Vagina (tissue), 2 donors: Measurements from ENCODE around the gene STK32A. TPM values are rescaled to one million over a fixed set of nuclear protein-coding genes. Genes with fewer than 3 reads are reported as not detected.

Experiments
- DNase-seq, 2 donors: peaks; one replicate each; pipeline ENCODE4 v3.0.0-alpha.2; 2017; ENCODE audit errors: extremely low spot score in 2 of 2
- H3K27ac ChIP-seq: fragments of 200-600 bp; sonication (generic); one replicate; pipeline ENCODE4 v1.5.1; 2019
- H3K27me3 ChIP-seq: fragments of 200-600 bp; sonication (generic); one replicate; pipeline ENCODE4 v1.5.1; 2019
- H3K36me3 ChIP-seq, 2 donors: fragments of 200-600 bp; sonication (generic); one replicate each; pipeline ENCODE4 v1.5.1; 2017 to 2019
- H3K4me1 ChIP-seq: fragments of 200-600 bp; sonication (generic); one replicate; pipeline ENCODE4 v1.5.1; 2019
- H3K4me3 ChIP-seq, 2 donors: fragments of 200-600 bp; sonication (generic); 1 replicate in 1 of 2; 2 replicates in 1 of 2; pipeline ENCODE4 v1.5.1; 2016 to 2019
- H3K9me3 ChIP-seq: fragments of 200-600 bp; sonication (generic); one replicate; pipeline ENCODE4 v1.5.1; 2019
- CTCF ChIP-seq, 3 experiments: fragments of 450-650 bp in 2 of 3; fragments of 200-600 bp in 1 of 3; sonication (generic) in 1 of 3; IDR thresholded peaks; one replicate each; pipeline ENCODE4 v1.5.1; 2017 to 2019; ENCODE audit warnings: antibody characterized with exemption in 3 of 3, mild to moderate bottlenecking in 2 of 3, moderate library complexity in 2 of 3
- POLR2A ChIP-seq, 2 donors: fragments of 450-650 bp; IDR thresholded peaks; one replicate each; pipeline ENCODE4 v1.6.1; 2017; ENCODE audit warnings: antibody characterized with exemption in 2 of 2, mild to moderate bottlenecking in 2 of 2, moderate library complexity in 2 of 2
- POLR2AphosphoS5 ChIP-seq, 2 donors: sonication (generic); formaldehyde crosslinking; IDR thresholded peaks; one replicate each; pipeline ENCODE4 v1.9.0; 2017; ENCODE audit warnings: antibody characterized with exemption in 2 of 2, mild to moderate bottlenecking in 2 of 2, low read depth in 1 of 2; ENCODE audit not compliant: insufficient read depth in 1 of 2
- intact Hi-C: fragments of 100-400 bp; cut with DNase I; formaldehyde crosslinking; loops from one replicate; pipeline ENCODE4 v1.15.1; 2023
- total RNA-seq: library from RNA; depleted of rRNA; stranded (reverse); fragments of >200 nt; gene quantifications from one replicate; pipeline ENCODE4 v1.2.3, GENCODE V29; 2016

Gene STK32A
- total RNA-seq, 1 donor from 2014 or later: 1.5 TPM

DNA sequence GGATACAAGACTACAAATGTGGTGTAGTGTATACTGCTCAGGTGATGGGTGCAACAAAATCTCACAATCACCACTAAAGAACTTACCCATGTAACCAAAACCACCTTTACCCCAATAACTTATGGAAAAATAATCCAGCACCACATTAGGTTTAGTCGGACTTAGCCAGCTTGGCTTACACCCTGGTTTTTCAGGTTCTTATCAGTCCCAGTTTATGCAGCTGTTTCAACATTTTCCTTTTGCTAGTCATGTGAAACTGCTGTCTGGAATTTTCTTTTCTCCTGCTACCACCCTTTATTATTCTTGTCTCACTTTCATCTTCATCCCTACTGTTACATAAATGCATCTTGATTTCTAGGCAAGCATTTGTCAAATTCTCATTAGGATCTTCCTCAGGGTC is 51.5 kb downstream of the STK32A start:
- no peak for DNase-seq
- H3K36me3 ChIP-seq: no peaks in the 10 kb centered on the region
- TF ChIP-seq CTCF (IDR thresholded peaks at IDR 0.05) (no peak), POLR2AphosphoS5 (IDR thresholded peaks at IDR 0.05; ENCODE audit: insufficient read depth in 1 of 2, low read depth in 1 of 2) (no peak), POLR2A (IDR thresholded peaks at IDR 0.05) (no peak)
- intact Hi-C loops: no loop called here
- no peaks in the 10 kb centered on the region for H3K9me3 ChIP-seq
- no peak overlapping the region for H3K4me3 ChIP-seq
- H3K4me1 ChIP-seq: no peaks in the 10 kb centered on the region
- no peak overlapping the region for H3K27ac ChIP-seq
- H3K27me3 ChIP-seq: no peaks in the 10 kb centered on the region

GRCh38 chr5:147287110-147287509 is 52.3 kb downstream of the STK32A start:
- no peak overlapping the region for H3K27ac ChIP-seq

GRCh38 chr5:147290261-147290660 is 55.4 kb downstream of the STK32A start:
- DNase-seq: no peak
- Histone ChIP-seq H3K36me3 (no peaks in the 10 kb centered on the region), H3K27ac (no peak overlapping the region), H3K27me3 (no peaks in the 10 kb centered on the region), H3K4me3 (no peak overlapping the region), H3K4me1 (no peaks in the 10 kb centered on the region), H3K9me3 (no peaks in the 10 kb centered on the region)
- TF ChIP-seq CTCF (IDR thresholded peaks at IDR 0.05) (no peak), POLR2A (IDR thresholded peaks at IDR 0.05) (no peak), POLR2AphosphoS5 (IDR thresholded peaks at IDR 0.05; ENCODE audit: insufficient read depth in 1 of 2, low read depth in 1 of 2) (no peak)
- intact Hi-C loops: no loop called here

More at GRCh38 chr5:147287110-147287509, 52.3 kb downstream of the STK32A start:
- H3K36me3 ChIP-seq: no peaks in the 10 kb centered on the region
- no peaks in the 10 kb centered on the region for H3K27me3 ChIP-seq
- no peak overlapping the region for H3K4me3 ChIP-seq
- no peaks in the 10 kb centered on the region for H3K9me3 ChIP-seq
- TF ChIP-seq CTCF (IDR thresholded peaks at IDR 0.05) (no peak), POLR2A (IDR thresholded peaks at IDR 0.05) (no peak), POLR2AphosphoS5 (IDR thresholded peaks at IDR 0.05; ENCODE audit: insufficient read depth in 1 of 2, low read depth in 1 of 2) (no peak)
- DNase-seq: no peak
- intact Hi-C loops: no loop called here
- no peaks in the 10 kb centered on the region for H3K4me1 ChIP-seq

- H3K27ac ChIP-seq: no peak overlapping the region
- intact Hi-C loops: no loop called here
- no peak for DNase-seq
- no peaks in the 10 kb centered on the region for H3K36me3 ChIP-seq
- H3K27me3 ChIP-seq: no peaks in the 10 kb centered on the region
- no peaks in the 10 kb centered on the region for H3K9me3 ChIP-seq
- no peak overlapping the region for H3K4me3 ChIP-seq
- TF ChIP-seq CTCF (IDR thresholded peaks at IDR 0.05) (no peak), POLR2A (IDR thresholded peaks at IDR 0.05) (no peak), POLR2AphosphoS5 (IDR thresholded peaks at IDR 0.05; ENCODE audit: insufficient read depth in 1 of 2, low read depth in 1 of 2) (no peak)
- no peaks in the 10 kb centered on the region for H3K4me1 ChIP-seq
Observed at GRCh38 chr5:147303251-147303650, 68.4 kb downstream of the STK32A start.

DNA sequence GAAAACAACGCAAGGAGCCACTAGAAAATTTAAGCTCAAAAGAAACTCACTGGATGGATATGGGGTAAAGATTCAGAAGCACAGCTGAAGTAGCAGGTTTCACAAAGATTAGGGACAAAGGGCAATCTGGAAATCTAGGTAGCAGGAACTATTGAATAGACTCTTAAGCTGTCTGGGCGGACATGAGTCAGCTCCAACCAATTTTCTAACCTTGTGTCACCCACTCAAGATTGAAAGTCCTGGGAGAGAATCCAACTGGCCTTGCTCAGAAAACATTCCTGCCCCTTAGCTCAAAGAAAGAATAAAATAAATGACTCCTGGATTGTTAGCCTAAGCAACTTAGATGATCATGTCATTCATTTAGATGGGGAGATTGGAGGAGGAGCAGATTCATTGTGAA is 69.2 kb downstream of the STK32A start:
- no peaks in the 10 kb centered on the region for H3K36me3 ChIP-seq
- no peak overlapping the region for H3K27ac ChIP-seq

More for the DNA sequence above, 69.2 kb downstream of the STK32A start:
- DNase-seq: no peak
- H3K9me3 ChIP-seq: no peaks in the 10 kb centered on the region
- H3K4me3 ChIP-seq: no peak overlapping the region
- H3K4me1 ChIP-seq: no peaks in the 10 kb centered on the region
- intact Hi-C loops: no loop called here
- TF ChIP-seq POLR2AphosphoS5 (IDR thresholded peaks at IDR 0.05; ENCODE audit: insufficient read depth in 1 of 2, low read depth in 1 of 2): no peak
- no peak for TF ChIP-seq CTCF (IDR thresholded peaks at IDR 0.05)
- TF ChIP-seq POLR2A (IDR thresholded peaks at IDR 0.05): no peak
- no peaks in the 10 kb centered on the region for H3K27me3 ChIP-seq
